K562 (cell line): ENCODE results near the gene SHISA5. TPM values are rescaled to one million over a fixed set of nuclear protein-coding genes. Genes with fewer than 3 reads are reported as not detected.
A peak's percentile ranks its signal among the peaks of the same experiment; 100 is the strongest.

Experiments used
- CBFA2T3 ChIP-seq: fragments of 450-650 bp; IDR thresholded peaks from 2 replicates; pipeline ENCODE4 v1.6.1; 2017
- CUX1 ChIP-seq: fragments of 200-800 bp; sonication (Bioruptor generic); IDR thresholded peaks from 2 replicates; pipeline ENCODE4 v1.6.1; 2016; ENCODE audit warnings: missing genetic modification characterization, missing compliant biosample characterization
- ETV1 ChIP-seq: fragments of 450-650 bp; conservative IDR thresholded peaks from 2 replicates; pipeline ENCODE4 v1.6.1; 2016; ENCODE audit warnings: missing genetic modification characterization, control low read depth, low read depth, missing compliant biosample characterization
- FOS ChIP-seq: IDR thresholded peaks from 3 replicates; pipeline ENCODE4 v1.6.1; 2011; ENCODE audit not compliant: insufficient read length; ENCODE audit errors: extremely low read depth
- HMGN3 ChIP-seq: IDR thresholded peaks from 2 replicates; pipeline ENCODE4 v1.6.1; 2011; ENCODE audit warnings: borderline replicate concordance, low read depth, mild to moderate bottlenecking, mixed read lengths, low read length; ENCODE audit not compliant: insufficient read length; ENCODE audit errors: extremely low read depth
- HNRNPLL ChIP-seq: fragments of 200-400 bp; formaldehyde crosslinking; IDR thresholded peaks from 2 replicates; pipeline ENCODE4 v1.6.1; 2017; ENCODE audit warnings: low read length, low read depth, mild to moderate bottlenecking; ENCODE audit not compliant: poor library complexity, severe bottlenecking
- KLF10 ChIP-seq: fragments of 250-450 bp; sonication (Bioruptor Pico); IDR thresholded peaks from 2 replicates; pipeline ENCODE4 v1.6.1; 2021; ENCODE audit warnings: matching md5 sums
- MCM5 ChIP-seq: fragments of 450-650 bp; IDR thresholded peaks from 2 replicates; pipeline ENCODE4 v1.6.1; 2016; ENCODE audit warnings: low read depth
- MEIS2 ChIP-seq: fragments of 450-650 bp; IDR thresholded peaks from 2 replicates; pipeline ENCODE4 v1.6.1; 2014; ENCODE audit warnings: mild to moderate bottlenecking; ENCODE audit not compliant: partially characterized antibody
- MTA2 ChIP-seq: fragments of 450-650 bp; IDR thresholded peaks from 2 replicates; pipeline ENCODE4 v1.6.1; 2016; ENCODE audit warnings: low read depth
- MXI1 ChIP-seq: IDR thresholded peaks from 2 replicates; pipeline ENCODE4 v1.6.1; 2011; ENCODE audit warnings: low read depth, mild to moderate bottlenecking, improper control_type of control experiment, low read length
- RAD51 ChIP-seq: fragments of 450-650 bp; IDR thresholded peaks from 2 replicates; pipeline ENCODE4 v1.7.1; 2016; ENCODE audit warnings: low read depth, mild to moderate bottlenecking, borderline replicate concordance
- RUNX1 ChIP-seq: sonication (generic); IDR thresholded peaks from 2 replicates; pipeline ENCODE4 v1.6.1; 2016; ENCODE audit warnings: antibody characterized with exemption, low read depth
- SRSF3 ChIP-seq: fragments of 200-400 bp; formaldehyde crosslinking; IDR thresholded peaks from 2 replicates; pipeline ENCODE4 v1.6.1; 2016; ENCODE audit warnings: mild to moderate bottlenecking, low read length, moderate library complexity; ENCODE audit not compliant: insufficient read depth
- YBX1 ChIP-seq: fragments of 450-650 bp; IDR thresholded peaks from 2 replicates; pipeline ENCODE4 v1.7.1; 2016; ENCODE audit warnings: mild to moderate bottlenecking
- ZNF124 ChIP-seq: sonication (generic); formaldehyde crosslinking; IDR thresholded peaks from 2 replicates; pipeline ENCODE4 v1.8.1; 2022; ENCODE audit warnings: missing genetic modification reagents
- ZNF140 ChIP-seq: fragments of 250-450 bp; sonication (Bioruptor Pico); IDR thresholded peaks from 2 replicates; pipeline ENCODE4 v1.8.0; 2021; ENCODE audit warnings: moderate library complexity, mild to moderate bottlenecking, inconsistent platforms
- ZNF24 ChIP-seq: fragments of 450-650 bp; IDR thresholded peaks from 2 replicates; pipeline ENCODE4 v1.6.1; 2016
- ZNF592 ChIP-seq: fragments of 450-650 bp; IDR thresholded peaks from 2 replicates; pipeline ENCODE4 v1.6.1; 2017; ENCODE audit warnings: antibody characterized with exemption, mild to moderate bottlenecking
- polyA plus RNA-seq, 8 experiments: library from polyadenylated mRNA; depleted of rRNA in 4 of 8; stranded (reverse) in 5 of 8; unstranded in 3 of 8; fragments of >200 nt; fragmentation: Nextera tagmentation in 2 of 8; fragmentation: Illumina TruSeq in 1 of 8; extraction: Ambion mirVana in 2 of 8; extraction: Trizol in 1 of 8; gene quantifications; 2 replicates each; pipeline versions ENCODE4 v1.2.1 to v1.2.3, GENCODE V29; 2011 to 2014; ENCODE audit warnings: inconsistent platforms in 1 of 8, missing spikeins in 1 of 8
- total RNA-seq, 7 experiments: library from RNA; depleted of rRNA in 6 of 7; stranded (reverse); fragments of >200 nt in 6 of 7; fragmentation: Illumina TruSeq in 2 of 7; extraction: Trizol in 2 of 7; gene quantifications; 2 replicates each; pipeline versions ENCODE4 v1.2.1 to v1.2.3, GENCODE V29; 2011 to 2021; ENCODE audit warnings: low replicate concordance in 1 of 7

SHISA5 gene
- total and polyA plus RNA-seq, 9 of the 15 experiments (the other 6 are each of a cell fraction or from before 2014, with no cell fraction given) = 8.4 to 85.8 (median 56.1) TPM

GRCh38 chr3:48439820-48440589 is 64.0 kb downstream of the SHISA5 start, which contains the start of the genes CCDC51 and TMA7 (continued):
- TF ChIP-seq HMGN3 (no peak), KLF10 (CRISPR knock-in tag) (no peak), ZNF24 (no peak), MCM5 (no peak), MEIS2 (peak; percentile 27), ZNF592 (peak; percentile 43; the same call in 1 of the 2 replicates), YBX1 (no peak), SRSF3 (no peak), CBFA2T3 (no peak), FOS (peak; percentile 65), ZNF140 (CRISPR knock-in tag) (no peak), MTA2 (peak; percentile 68), CUX1 (no peak), RUNX1 (no peak), ETV1 (tag) (peak; percentile 71), HNRNPLL (peak; percentile 23), MXI1 (no peak), RAD51 (peak; percentile 81), ZNF124 (CRISPR knock-in tag) (no peak)
